Fibroblast of villous mesenchyme (primary cell): ENCODE measurements around the gene SH3GL3. TPM values are rescaled to one million over a fixed set of nuclear protein-coding genes. Genes with fewer than 3 reads are reported as not detected.

Experiments used
- DNase-seq: peaks from one replicate; pipeline ENCODE4 v3.0.0-alpha.2; 2010; ENCODE audit warnings: low read depth
- H3K4me3 ChIP-seq: 2 replicates; pipeline ENCODE4 v1.5.1; 2011; ENCODE audit warnings: low read depth, mild to moderate bottlenecking, low read length
- total RNA-seq: library from RNA; depleted of rRNA; stranded (reverse); fragments of >200 nt; gene quantifications from 2 replicates; pipeline ENCODE4 v1.2.3, GENCODE V29; 2012
- TF ChIP-seq, protein P1 (sequence below): IDR thresholded peaks from 2 replicates; pipeline ENCODE4 v1.5.1; 2012; ENCODE audit warnings: low read depth, mild to moderate bottlenecking, low read length; ENCODE audit not compliant: insufficient read depth

Gene SH3GL3
- total RNA-seq, 1 donor: under 0.01 TPM

DNA sequence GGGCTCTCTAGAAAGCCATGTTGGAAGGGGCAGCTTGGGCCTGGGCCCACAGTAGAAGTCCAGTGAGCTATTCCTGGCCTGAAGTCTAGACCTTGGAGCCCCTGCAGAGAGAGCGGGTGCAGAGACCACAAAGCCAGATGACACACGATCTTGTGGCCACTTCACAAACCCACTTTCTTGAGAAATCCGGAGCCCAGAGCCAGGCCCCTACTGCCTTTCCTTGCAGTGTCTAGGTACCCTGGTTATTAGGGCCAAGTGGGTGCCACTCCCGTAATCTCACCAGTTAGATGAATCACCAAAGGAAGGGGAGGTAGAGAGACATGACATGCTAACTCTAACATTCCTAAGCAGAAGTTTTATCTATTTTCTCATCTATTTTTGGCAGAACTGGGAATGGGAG, 134.2 kb downstream of the SH3GL3 start:
- H3K4me3 ChIP-seq: no peak overlapping the region
- TF ChIP-seq, protein P1, sequence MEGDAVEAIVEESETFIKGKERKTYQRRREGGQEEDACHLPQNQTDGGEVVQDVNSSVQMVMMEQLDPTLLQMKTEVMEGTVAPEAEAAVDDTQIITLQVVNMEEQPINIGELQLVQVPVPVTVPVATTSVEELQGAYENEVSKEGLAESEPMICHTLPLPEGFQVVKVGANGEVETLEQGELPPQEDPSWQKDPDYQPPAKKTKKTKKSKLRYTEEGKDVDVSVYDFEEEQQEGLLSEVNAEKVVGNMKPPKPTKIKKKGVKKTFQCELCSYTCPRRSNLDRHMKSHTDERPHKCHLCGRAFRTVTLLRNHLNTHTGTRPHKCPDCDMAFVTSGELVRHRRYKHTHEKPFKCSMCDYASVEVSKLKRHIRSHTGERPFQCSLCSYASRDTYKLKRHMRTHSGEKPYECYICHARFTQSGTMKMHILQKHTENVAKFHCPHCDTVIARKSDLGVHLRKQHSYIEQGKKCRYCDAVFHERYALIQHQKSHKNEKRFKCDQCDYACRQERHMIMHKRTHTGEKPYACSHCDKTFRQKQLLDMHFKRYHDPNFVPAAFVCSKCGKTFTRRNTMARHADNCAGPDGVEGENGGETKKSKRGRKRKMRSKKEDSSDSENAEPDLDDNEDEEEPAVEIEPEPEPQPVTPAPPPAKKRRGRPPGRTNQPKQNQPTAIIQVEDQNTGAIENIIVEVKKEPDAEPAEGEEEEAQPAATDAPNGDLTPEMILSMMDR: no peak
- DNase-seq: no peak

- H3K4me3 ChIP-seq: no peak overlapping the region
- DNase-seq: no peak
- TF ChIP-seq, protein P1: no peak
Observed at GRCh38 chr15:83582381-83582780, 135.2 kb downstream of the SH3GL3 start.

DNA sequence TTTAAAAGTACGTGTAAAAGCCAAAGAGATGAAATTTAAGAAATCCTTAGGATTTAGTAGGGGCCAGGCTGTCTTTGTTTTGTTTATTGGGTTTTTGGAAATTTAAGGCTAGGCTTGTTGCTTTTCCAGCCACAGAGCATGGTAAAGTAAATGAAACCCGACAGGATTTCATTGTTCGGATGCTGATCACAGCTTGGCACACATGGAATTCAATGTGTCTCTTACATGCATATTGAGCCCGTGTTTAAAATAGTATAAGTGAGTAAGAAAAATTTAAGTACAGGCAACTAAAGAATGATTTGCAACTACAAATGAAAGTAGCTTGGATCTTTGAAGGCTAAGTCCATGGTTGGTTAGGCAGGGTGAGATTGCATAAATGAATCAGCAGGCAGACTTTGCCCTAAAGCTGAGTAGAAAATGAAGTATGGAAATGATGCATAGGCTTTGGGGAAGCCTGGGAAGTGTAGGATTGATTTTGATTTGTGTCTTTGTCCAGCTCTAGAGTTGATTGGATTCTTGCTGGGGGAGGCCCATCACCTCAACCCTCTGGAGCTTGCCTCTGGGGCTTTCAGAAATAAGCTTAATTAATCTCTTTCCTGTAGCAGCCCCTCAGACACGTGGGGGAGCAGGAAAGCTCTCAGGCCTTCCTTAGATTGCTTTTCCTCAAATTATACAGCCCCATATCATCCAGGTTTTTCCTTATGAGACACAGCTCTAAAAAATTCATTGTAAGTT, 138.6 kb downstream of the SH3GL3 start:
- H3K4me3 ChIP-seq: no peak overlapping the region
- no peak for DNase-seq
- TF ChIP-seq, protein P1: no peak

GRCh38 chr15:83587091-83587490, 139.9 kb downstream of the SH3GL3 start:
- TF ChIP-seq, protein P1: no peak
- no peak for DNase-seq
- H3K4me3 ChIP-seq: no peak overlapping the region

DNA sequence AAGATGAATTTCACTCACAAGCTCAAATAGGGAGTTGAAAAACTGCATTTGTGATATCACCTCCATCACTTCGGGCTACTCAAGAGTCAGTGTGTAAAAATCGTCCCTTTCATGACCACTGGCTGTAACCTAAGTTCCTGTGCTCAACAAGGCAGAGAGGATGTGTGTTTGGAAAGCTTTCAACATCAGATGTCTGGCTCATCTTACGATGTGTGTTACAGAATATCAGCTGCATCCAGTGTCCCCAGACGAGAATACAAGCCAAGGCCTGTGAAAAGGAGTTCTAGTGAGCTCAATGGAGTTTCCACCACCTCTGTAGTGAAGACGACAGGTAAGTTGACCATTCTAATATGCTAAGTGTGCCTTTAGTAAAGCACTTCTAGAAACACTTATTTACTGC, 141.3 kb downstream of the SH3GL3 start:
- TF ChIP-seq, protein P1: no peak
- no peak for DNase-seq
- no peak overlapping the region for H3K4me3 ChIP-seq

DNA sequence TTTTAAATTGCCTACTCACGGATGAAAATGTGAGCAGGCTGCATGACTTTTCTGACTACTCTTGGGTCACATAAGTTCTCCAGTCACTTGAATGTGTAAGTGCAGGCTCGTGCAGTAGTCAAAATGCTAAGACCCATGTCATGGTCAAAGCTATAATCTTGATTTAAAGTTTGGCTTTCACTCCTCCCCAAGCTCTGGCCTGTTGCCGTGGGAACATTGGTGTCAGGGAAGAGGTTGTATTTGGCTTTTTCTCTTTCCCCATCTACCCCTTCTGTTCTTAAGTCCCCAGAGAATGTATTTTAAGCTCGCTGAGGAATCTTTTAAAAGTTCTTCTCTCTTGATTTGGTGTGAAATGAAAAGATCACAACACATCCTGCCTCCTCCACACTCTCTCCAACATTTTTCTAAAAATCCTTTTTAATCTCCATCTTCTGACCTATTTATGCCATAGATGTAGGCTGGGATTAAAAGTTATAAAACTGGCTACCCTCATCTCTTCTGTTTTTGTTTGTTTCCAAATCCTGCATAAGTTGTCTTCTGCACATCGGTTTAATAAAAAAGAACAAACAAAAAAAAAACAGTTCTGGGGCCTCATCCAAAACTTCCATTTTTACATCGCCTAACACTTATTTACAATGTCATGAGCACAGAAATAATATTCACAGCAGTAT, 145.4 kb downstream of the SH3GL3 start:
- H3K4me3 ChIP-seq: no peak overlapping the region
- TF ChIP-seq, protein P1: no peak
- DNase-seq: no peak
